NCI-H345 treated with DMSO at 0.1 percent for 48 hours (cell line): Measurements from ENCODE around the gene CHCHD6.

ENCODE experiments used
- DNase-seq: peaks from one replicate; lab custom pipeline; 2025; ENCODE audit not compliant: unreplicated experiment; lab: John Stamatoyannopoulos, UW

The CHCHD6 gene

DNA sequence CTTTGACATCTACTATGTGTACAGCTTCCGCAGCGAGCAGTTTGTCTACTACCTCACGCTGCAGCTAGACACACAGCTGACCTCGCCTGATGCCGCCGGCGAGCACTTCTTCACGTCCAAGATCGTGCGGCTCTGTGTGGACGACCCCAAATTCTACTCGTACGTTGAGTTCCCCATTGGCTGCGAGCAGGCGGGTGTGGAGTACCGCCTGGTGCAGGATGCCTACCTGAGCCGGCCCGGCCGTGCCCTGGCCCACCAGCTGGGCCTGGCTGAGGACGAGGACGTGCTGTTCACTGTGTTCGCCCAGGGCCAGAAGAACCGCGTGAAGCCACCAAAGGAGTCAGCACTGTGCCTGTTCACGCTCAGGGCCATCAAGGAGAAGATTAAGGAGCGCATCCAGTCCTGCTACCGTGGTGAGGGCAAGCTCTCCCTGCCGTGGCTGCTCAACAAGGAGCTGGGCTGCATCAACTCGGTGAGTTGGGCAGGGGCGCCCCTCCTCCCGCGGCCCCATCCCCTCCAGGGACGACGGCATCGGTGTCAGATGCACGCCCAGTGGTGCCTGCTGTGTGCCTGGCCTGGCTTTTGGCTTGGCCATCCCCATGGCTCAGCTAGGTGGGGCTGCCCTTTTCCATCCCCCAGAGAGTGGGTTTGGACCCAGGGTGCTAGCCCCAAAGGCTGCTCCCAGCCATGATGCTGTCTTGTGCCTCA, 285.4 kb downstream of the CHCHD6 start:
- DNase-seq: no peak

DNA sequence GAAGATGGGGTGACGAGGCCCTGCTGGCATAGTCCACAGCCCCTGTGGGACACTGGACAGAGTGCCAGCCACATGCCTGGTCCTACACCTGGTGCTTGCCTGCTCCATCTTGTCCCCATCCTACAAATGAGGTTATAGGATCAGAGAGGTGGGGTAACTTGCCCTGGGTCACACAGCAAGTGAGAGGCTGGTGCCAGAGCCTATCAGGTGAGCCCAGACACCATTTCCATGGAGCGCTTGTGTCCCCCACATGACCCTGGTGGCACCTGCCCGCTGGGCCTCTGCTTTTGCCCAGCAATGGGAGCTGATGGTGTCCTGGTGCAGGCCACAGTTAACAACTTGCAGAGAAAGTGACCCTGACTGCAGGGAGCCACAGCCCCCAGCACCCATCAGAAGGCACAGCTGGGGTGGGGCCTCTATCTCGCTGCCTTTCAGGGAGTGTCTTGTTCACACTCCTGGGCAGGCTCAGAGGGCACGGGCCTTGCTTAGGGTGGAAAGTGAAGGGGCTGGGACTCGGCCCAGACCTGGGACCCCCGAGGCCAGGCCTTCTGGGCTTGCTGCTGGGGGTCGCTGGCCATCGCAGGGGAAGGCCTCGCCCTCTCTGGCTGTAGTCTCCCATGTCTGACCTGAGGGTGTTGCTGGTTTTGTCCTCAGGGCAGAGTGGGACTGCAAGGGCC, 286.1 kb downstream of the CHCHD6 start:
- no peak for DNase-seq

DNA sequence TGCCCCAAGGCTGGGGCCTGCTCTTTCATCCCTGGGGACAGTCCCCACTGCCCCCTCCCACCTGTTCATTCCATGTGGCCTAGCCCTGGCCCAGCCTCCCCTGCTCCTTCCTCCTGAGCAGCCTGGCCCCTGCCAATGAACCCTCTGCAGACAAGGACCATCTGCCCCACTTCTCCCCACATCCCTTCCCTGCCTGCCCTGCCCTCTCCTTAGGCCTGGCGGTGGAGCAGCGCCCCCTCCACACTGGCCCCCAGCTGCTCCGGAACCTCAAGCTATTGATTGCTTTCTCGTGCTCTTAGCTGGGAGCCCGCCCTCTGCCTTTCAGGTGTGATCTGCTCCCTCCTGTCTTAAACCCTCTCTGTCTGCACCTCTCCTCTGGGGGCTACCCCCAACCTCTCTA, 286.9 kb downstream of the CHCHD6 start:
- DNase-seq: no peak

DNA sequence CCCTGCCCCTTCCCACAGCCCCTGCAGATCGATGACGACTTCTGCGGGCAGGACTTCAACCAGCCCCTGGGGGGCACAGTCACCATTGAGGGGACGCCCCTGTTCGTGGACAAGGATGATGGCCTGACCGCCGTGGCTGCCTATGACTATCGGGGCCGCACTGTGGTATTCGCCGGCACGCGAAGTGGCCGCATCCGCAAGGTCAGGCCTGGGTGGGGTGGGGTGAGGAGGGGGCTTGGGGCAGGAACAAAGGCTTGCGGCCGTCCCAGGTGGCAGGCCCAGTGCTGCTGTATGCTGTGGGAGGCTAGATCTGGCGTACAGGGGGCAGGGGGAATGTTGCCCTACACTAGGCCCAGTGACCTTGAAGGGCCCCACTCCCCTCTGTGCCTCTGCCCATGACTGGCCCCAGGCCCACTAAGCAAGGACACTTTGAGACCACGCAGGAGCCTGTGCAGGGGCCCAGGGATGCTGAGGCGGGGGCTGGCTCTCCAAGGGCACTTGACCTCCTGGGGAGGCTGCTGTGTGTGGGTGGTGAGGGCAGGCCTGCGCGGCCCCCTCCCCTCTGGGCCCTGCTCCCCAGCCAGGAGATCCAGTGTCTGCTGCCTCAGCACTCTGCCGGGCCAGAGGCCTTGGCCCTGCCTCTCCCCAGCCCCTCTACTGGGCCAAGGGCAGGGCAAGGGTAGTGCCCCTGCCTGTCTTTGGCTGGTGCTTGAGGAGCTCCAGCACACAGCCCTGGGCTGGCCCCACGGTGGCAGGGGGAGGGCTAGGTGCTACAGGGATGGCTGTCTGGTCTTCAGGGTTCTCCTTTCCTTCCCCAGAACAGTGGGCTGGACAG, 287.5 kb downstream of the CHCHD6 start:
- no peak for DNase-seq

DNA sequence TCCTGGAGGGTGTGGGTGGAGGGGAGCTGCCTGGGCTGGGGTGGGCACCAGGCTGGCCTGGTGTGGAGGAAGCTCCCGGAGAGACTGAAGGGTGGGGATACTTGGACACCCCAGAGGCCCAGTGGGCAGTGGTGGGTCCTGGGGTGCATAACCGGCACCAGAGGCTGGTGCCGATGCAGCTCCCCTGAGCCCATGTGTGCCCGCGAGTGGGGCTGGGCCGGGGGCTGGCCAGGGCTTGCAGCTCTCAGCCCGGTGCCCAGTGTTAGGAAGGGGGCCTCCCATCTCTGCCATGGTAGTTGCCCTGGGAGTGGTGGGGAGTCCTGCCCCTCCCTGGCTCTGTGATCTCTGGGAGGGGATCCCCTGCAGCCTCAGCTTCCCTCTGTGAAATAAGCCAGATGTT, 288.2 kb downstream of the CHCHD6 start:
- DNase-seq: no peak

DNA sequence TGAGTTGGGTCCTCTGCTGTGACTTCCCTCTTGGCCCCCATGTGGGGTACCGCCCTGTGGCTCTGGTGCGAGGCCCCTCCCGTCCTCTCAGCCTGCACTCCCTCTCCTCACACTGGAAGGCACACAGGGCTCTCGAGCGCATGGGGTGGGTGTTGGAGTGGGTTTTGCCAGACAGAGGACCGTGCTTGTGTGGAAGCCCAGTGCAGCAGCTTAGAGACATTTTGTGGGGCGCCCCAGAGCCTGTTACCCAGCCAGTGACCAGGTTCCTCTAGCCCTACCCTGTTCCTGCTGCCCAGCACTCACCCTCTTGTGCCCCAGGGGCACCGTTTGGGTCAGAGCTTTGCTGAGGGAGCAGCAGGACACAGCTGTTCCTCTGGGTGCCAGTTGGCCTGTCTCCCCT, 288.7 kb downstream of the CHCHD6 start:
- DNase-seq: no peak

DNA sequence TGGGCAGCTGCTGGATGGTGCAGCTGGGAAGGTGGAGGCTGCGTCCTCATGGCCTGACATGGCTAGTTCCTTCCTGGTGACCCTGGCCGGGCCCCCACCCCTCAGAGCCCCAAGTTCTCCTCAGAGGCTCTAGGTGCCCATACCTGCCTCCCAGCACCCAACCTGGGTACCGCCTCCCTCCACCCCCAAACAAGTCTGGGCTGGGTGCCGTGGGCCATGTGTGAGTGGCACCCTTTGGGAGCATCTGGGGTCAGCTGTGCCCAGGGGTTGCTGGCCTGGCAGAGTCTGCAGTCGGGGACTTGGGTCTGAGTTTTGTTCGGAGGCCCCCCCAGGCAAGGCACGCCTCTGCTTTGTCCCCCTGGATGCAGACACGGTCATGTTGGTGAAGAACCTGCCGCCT, 289.4 kb downstream of the CHCHD6 start:
- no peak for DNase-seq

DNA sequence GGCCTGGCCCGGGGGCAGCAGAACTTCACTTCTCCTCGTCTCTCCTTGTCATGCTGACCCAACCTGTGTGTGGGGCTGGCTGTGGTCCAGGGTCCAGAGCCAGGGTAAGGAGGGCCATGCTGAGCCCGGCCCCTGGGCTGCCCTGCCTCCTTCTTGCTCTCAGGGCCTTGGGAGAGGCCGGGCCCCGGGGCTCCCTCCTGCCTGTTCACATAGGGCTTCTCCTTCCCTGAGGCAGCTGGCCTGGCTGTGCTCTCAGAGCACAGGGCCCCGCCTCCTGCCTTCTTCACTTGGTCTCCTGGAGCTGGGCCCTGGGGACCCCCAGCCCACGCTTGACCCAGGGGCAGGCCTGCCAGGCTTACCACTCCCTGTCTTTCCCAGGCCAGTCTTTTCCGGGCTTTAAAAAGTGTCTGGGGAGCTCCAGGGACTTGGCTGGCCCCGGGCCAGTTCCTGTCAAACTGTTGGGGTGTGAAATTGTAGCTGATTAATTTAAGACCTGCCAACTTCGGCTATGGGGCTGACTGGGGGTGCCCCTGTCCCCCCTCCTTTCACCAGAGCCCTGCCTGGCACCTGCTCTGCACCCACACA, 290.7 kb downstream of the CHCHD6 start:
- no peak for DNase-seq

DNA sequence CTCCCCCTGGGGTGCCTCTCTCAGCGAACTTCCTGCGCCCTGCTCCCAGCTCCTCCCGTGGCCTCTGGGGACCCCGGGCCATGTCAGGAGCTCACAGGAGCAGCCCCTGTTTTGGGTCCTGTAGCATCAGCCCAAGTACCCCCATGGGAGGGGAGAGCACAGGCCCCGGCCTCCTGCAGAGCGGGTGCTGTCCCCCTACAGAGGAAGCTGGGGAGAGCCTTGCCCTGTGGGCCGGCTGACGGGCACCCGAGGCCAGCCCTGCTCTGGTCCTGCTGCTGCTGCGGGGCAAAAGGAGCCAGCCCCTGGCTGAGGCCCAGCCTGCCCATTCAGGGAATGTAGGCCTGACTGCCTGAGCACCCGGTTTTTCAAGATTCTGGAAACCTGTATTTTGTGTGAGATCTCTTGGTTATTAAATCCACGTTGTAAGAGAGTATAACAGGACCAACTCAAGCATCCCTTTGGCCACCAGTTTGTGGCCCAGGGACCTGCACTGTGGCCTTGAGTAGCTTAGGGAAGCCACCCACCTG, 291.3 kb downstream of the CHCHD6 start:
- DNase-seq: no peak

DNA sequence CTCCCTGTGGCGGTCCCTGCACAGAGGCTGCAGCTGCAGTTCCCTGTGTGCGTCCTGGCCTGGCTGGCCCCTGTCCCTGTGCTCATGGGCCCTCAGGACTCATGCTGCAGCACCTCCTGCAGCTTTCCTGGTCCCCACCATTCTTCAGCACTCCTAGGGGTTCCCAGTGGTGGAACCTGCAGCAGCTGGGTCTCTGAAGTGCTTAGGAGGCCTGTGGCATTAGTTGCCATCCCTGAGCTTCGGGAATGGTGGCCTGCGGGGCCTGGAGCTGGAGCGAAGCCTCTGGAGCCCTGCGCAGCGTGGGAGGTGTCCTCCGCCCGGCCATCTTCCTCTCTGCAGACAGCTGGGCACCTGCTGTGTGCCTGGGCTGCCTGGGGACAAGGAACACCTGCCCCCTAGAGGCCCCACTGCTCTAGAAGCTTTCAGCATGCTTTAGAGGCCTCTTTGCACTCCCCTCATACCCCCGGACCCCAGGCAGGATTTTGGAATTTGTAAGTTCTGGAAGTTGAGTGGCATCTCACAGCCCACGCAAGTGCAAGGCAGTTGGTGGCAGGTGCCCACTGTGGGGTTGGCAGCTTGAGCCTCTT, 292.0 kb downstream of the CHCHD6 start:
- no peak for DNase-seq

DNA sequence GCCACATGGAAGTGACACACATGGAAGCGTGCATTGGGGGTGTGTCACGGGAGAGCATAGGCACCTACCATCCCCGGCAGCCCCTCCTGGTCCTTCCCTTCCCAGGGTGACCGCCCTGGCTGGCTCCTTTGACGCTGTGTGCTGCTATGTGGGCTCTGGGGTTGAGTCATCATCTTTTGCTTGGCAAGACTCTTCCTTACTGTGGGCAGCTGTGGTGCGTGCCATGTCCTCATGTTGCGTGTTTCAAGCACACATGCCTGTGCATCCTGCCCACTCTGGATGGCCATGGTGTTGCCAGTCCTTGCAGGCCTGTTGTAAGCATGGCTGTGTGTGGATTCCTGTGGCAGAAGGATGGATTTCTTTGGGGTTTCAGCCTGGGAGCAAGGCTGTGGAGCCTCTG, 292.9 kb downstream of the CHCHD6 start:
- DNase-seq: no peak

DNA sequence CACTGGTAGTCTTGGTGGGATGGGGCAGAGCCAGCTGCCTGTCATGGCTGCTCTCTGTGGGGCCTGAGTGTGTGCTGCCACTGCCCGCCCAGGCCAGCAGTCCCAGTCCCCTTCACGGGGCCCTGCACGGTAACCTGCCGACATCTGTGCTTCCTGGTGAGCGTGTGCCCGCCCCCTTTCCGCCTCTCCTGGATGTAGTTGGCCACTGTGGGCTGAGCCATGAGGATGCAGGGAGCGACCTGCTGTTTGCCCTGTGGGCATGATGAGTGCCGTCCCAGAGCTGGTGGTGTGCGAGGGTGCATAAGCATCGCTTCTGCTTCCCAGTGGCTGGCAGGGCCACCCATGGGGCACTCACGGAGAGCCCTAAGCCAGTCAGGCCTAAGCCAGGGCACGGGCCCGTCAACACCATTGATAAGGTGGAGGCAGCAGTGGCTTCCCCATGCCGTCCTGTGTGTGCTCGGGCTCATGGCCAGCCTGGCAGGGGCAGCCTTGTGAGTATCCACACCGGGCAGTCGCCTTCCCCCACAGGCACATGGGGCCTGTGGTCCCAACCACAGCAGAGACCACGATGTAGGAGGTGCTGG, 293.5 kb downstream of the CHCHD6 start:
- no peak for DNase-seq

DNA sequence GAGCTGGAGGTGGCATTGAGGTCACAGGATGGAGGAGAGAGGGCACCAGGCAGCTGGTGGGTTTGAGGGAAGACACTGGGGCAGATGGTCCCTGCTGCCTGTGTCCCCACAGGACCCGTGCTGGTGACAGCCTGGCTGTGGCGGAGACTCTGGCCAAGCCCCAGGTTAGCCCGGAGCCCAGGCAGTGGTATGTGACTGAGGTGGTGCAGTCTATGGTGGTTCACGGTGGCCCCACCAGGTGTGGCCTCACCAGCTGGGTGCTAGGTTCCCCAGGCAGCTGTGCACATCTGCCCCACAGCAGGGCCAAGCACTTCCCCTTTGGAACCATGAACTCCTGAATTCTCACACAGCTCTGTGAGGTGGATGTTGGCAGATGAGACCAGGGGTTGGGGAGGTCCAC, 294.3 kb downstream of the CHCHD6 start:
- no peak for DNase-seq

DNA sequence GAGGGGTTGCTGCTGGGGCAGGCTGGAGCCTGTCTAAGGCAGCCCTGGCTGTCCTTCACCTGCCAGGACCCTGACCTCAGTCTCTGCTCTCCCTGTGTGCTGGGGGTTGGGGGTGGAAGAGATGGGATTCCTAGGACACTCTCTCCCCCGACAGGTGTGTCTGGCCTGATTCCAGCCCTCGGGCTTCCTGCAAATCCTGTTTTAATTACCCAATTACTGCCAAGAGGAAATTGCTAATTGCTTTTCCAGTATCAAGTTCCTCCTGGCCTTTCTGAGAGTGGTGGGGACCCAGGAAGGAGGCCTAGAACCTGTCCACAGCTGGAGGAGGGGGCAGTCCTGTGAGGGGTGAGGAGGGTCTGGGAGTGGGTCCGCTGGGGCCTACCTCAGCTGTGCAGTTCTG, 294.7 kb downstream of the CHCHD6 start:
- DNase-seq: no peak

DNA sequence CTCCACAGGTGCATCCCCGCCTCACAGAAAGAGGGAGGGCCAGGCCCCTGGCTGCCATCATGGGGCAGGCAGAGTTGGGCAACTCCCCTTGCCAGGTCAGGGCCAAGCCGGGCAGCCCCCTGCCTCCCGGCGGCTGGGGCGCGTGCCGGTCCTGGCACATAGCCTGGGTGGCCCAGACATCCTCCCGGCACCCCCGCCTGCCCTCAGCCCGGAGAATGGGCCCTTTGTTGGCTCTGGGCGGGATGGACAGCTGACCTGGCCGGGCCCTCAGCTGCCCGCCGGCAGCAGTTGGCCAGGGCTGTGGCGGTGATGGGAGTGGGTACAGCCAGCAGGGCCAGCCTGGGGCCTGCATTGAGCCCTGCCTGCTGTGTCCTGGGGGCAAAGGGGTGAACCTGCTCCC, 295.3 kb downstream of the CHCHD6 start:
- DNase-seq: no peak

DNA sequence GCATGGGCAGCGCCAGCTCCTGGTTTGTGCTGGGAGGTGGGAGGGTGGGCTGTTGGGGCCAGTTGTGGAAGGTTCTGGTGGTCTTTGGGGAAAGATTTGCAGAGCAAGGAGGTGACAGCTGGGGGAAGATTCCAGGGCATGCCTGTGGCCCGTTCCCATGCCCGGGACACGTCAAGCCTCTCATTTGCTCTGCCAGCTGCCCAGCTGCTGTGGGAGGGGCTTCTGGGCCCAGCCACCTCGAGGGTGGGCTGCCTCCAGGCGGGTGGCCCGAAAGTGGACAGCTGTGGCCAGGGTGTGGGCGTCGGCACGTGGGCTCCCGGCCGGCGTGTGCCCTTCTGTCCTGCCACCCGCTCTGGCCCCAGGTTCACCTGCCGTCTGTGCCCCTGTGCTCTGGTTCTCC, 296.1 kb downstream of the CHCHD6 start:
- no peak for DNase-seq

DNA sequence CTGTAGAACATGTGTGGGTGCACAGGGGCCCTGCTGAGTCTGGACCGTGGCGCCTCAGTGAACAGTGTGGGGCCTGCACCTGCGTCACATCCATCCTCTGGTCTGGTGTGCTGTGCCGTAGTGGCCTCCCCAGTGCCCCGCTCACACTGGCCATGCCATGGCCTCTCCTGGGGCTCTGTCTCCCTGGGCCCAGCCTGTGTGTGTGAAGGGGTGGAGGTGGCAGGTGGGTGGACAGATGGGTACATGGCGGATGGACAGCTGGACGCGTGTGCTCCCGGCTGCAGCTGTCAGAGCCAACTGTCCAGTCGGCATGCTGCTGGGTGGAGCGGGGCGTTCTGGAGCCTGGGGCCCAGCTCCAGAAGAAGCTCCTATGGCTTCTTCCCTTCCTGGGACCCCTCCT, 296.7 kb downstream of the CHCHD6 start:
- no peak for DNase-seq

DNA sequence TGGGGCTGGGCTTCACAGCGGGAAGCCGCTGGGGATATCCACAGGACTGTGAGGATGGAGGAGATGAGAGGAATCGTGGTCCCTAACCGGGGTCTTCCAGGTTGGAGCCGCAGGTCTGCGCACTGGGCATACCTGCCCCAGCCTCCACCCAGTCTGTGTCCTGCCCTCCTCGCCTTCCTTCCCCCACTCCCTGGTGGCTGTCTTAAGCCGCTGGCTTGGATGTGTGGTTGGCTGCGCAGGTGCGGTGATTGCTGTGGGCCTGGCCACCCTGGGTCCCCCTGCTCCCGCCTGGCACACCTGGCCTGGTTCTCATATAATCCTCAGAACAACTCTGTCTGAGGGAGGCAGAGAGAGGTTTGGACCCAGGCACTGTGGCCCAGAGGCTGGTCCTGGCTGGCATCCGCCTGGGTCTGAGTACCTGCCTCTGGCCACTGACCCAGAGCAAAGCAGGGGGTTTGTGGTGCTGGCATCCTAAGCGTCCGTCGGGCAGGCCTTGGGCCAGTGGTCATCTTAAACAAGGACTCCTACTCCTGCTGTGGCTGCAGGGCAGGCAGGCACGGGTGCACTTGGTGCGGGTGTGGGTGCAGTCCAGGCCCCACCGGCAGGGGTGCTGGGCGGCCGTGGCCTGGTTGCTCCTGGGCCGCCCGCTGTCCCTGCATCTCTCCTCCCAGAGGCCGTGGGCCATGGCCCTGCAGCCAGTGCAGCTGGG, 297.6 kb downstream of the CHCHD6 start:
- no peak for DNase-seq

DNA sequence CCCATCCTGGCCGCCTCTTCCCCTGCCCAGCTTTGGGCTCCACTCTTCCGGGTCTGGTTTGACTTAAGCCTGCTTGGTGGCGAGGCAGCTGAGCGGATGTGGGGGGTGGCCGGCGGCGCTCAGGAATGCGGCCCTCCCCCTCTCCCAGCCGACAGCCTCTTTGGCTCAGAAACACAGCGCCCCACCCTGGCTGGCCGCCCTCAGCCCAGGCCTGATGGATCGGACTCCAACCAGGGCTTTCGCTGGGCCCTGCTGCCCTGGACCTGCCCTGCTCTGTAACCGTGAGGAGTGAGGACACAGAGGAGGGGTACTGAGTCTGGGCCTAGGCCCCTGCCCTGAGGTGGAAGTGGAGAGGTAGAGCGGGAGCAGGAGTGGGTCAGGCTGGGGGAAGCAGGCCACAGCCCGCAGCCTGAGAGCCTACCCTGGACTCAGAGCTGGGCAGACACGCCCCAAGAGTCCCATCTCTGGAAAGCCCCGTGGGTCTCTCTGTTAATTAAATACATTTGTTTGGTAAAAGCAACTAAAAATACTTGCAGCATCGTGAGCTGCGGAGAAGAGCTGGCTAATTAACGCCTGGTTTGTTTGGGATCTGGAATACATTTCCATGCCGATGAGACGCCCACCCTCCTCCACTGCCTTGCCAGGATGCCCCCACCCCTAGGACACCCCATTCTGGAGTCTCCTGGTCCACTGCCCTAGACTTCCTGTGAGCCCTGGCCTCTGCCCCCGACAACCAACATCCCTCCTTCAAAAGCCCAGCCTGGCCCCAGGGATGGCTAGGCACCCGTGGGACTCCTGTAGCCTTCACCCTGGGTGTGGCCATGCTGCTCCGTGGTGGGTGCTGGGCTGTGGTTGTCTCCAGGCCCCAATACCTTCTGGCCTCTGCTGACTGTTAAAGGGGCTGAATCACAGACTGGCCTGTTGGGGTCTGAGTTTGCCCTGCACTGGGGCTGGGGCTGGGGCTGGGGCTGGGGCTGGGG, 298.4 kb downstream of the CHCHD6 start:
- DNase-seq: no peak
